ENCODE data around the gene CHRM2. TPM values are rescaled to one million over a fixed set of nuclear protein-coding genes. Genes with fewer than 3 reads are reported as not detected.

The CHRM2 gene
- total and polyA plus RNA-seq, 2 experiments from 2014 or later: 0.21 to 0.35 TPM

DNA sequence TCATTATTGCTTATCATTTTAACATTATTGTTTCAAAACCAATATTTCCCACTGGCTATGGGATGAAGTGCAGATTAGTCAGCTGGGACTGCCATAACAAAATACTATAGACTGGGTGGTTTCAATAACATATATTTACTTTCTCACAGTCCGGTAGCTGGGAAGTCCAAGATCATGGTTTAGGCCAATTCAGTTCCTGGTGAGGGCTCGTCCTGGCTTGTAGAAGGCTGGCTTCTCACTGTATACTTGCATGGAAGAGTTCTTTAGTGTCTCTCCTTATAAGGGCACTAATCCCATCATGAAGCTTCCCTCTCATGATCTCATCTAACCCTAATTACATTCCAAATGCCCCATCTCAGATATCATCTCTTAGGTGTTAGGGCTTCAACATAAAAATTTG lies 101.3 kb downstream of the CHRM2 start:
- Histone ChIP-seq H3K4me3 (no peak overlapping the region), H4K20me1 (replicated peaks; ENCODE audit: insufficient read depth) (no peaks in the 10 kb centered on the region), H3K27ac (ENCODE audit: low read depth) (no peak overlapping the region), H2AFZ (no peak overlapping the region), H3K4me2 (no peak overlapping the region), H3K4me1 (ENCODE audit: insufficient read depth) (no peaks in the 10 kb centered on the region), H3K36me3 (ENCODE audit: insufficient read depth) (no peaks in the 10 kb centered on the region), H3K27me3 (ENCODE audit: insufficient read depth) (no peaks in the 10 kb centered on the region), H3K9me2 (ENCODE audit: insufficient read depth) (no peaks in the 10 kb centered on the region), H3K79me2 (replicated peaks; ENCODE audit: insufficient read depth) (no peaks in the 10 kb centered on the region), H3F3A (replicated peaks; ENCODE audit: low read depth) (no peaks in the 10 kb centered on the region)
- Mint-ChIP-seq H3K4me1 (no peaks in the 10 kb centered on the region), H3K36me3 (ENCODE audit: low read depth) (no peaks in the 10 kb centered on the region; the same call in 2 of the 3 replicates), H3K4me3 (no peak overlapping the region), H3K27me3 (ENCODE audit: insufficient read depth, low read depth, poor library complexity) (peaks cover 2% of the 10 kb centered on the region), H3K27ac (no peak overlapping the region), H3K9me3 (peaks cover 2% of the 10 kb centered on the region; the same call in 1 of the 3 replicates)
- no peak for TF ChIP-seq CTCF (conservative IDR thresholded peaks at IDR 0.05; ENCODE audit: low read depth in 2 of 2)
- no peak for TF ChIP-seq EZH2phosphoT487 (IDR thresholded peaks at IDR 0.05; ENCODE audit: unreplicated experiment)
- TF ChIP-seq STAT1 (IDR thresholded peaks at IDR 0.05; ENCODE audit: unreplicated experiment): no peak
- TF ChIP-seq ZNF114 (CRISPR knock-in tag; IDR thresholded peaks at IDR 0.05): no peak
- TF ChIP-seq JUNB (IDR thresholded peaks at IDR 0.05; ENCODE audit: unreplicated experiment): no peak
- no peak for TF ChIP-seq CREB1 (CRISPR knock-in tag; IDR thresholded peaks at IDR 0.05; ENCODE audit: low read depth)
- TF ChIP-seq, protein P1, sequence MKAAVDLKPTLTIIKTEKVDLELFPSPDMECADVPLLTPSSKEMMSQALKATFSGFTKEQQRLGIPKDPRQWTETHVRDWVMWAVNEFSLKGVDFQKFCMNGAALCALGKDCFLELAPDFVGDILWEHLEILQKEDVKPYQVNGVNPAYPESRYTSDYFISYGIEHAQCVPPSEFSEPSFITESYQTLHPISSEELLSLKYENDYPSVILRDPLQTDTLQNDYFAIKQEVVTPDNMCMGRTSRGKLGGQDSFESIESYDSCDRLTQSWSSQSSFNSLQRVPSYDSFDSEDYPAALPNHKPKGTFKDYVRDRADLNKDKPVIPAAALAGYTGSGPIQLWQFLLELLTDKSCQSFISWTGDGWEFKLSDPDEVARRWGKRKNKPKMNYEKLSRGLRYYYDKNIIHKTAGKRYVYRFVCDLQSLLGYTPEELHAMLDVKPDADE (IDR thresholded peaks at IDR 0.05): no peak
- DNase-seq (ENCODE audit: low spot score): no peak
- no peak for ATAC-seq

DNA sequence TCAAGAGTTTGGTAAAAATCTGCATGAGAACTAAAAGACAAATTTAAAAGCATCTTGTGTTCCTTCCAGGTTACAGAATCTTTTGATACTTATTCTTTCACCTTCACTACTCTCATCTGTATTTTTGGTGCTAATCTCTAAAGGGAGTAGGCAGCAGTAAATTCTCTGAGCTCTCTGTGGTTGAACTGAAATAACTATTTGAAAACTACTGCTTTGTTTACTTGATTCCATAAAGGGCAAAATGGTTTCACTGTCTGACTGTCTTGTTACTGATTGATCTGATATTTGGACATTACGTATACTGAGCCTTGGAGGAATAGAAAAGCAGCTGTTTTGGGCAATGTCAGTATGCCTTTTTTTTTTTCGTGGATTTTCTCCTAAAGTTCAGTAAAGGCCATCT lies 103.3 kb downstream of the CHRM2 start:
- ATAC-seq (no peak), DNase-seq (ENCODE audit: low spot score) (no peak)
- Histone ChIP-seq H3K27ac (ENCODE audit: low read depth) (no peak overlapping the region), H3K79me2 (replicated peaks; ENCODE audit: insufficient read depth) (no peaks in the 10 kb centered on the region), H3K9me2 (ENCODE audit: insufficient read depth) (no peaks in the 10 kb centered on the region), H2AFZ (no peak overlapping the region), H3K4me1 (ENCODE audit: insufficient read depth) (no peaks in the 10 kb centered on the region), H3F3A (replicated peaks; ENCODE audit: low read depth) (no peaks in the 10 kb centered on the region), H4K20me1 (replicated peaks; ENCODE audit: insufficient read depth) (no peaks in the 10 kb centered on the region), H3K36me3 (ENCODE audit: insufficient read depth) (no peaks in the 10 kb centered on the region), H3K4me3 (no peak overlapping the region), H3K4me2 (no peak overlapping the region), H3K27me3 (ENCODE audit: insufficient read depth) (no peaks in the 10 kb centered on the region)
- H3K4me3 Mint-ChIP-seq: no peak overlapping the region
- peaks cover 2% of the 10 kb centered on the region; the same call in 1 of the 3 replicates for H3K9me3 Mint-ChIP-seq
- no peak overlapping the region for H3K27ac Mint-ChIP-seq
- no peaks in the 10 kb centered on the region for H3K4me1 Mint-ChIP-seq
- peaks cover 2% of the 10 kb centered on the region for H3K27me3 Mint-ChIP-seq (ENCODE audit: insufficient read depth, low read depth, poor library complexity)
- no peaks in the 10 kb centered on the region; the same call in 2 of the 3 replicates for H3K36me3 Mint-ChIP-seq (ENCODE audit: low read depth)
- no peak for TF ChIP-seq JUNB (IDR thresholded peaks at IDR 0.05; ENCODE audit: unreplicated experiment)
- TF ChIP-seq, protein P2, sequence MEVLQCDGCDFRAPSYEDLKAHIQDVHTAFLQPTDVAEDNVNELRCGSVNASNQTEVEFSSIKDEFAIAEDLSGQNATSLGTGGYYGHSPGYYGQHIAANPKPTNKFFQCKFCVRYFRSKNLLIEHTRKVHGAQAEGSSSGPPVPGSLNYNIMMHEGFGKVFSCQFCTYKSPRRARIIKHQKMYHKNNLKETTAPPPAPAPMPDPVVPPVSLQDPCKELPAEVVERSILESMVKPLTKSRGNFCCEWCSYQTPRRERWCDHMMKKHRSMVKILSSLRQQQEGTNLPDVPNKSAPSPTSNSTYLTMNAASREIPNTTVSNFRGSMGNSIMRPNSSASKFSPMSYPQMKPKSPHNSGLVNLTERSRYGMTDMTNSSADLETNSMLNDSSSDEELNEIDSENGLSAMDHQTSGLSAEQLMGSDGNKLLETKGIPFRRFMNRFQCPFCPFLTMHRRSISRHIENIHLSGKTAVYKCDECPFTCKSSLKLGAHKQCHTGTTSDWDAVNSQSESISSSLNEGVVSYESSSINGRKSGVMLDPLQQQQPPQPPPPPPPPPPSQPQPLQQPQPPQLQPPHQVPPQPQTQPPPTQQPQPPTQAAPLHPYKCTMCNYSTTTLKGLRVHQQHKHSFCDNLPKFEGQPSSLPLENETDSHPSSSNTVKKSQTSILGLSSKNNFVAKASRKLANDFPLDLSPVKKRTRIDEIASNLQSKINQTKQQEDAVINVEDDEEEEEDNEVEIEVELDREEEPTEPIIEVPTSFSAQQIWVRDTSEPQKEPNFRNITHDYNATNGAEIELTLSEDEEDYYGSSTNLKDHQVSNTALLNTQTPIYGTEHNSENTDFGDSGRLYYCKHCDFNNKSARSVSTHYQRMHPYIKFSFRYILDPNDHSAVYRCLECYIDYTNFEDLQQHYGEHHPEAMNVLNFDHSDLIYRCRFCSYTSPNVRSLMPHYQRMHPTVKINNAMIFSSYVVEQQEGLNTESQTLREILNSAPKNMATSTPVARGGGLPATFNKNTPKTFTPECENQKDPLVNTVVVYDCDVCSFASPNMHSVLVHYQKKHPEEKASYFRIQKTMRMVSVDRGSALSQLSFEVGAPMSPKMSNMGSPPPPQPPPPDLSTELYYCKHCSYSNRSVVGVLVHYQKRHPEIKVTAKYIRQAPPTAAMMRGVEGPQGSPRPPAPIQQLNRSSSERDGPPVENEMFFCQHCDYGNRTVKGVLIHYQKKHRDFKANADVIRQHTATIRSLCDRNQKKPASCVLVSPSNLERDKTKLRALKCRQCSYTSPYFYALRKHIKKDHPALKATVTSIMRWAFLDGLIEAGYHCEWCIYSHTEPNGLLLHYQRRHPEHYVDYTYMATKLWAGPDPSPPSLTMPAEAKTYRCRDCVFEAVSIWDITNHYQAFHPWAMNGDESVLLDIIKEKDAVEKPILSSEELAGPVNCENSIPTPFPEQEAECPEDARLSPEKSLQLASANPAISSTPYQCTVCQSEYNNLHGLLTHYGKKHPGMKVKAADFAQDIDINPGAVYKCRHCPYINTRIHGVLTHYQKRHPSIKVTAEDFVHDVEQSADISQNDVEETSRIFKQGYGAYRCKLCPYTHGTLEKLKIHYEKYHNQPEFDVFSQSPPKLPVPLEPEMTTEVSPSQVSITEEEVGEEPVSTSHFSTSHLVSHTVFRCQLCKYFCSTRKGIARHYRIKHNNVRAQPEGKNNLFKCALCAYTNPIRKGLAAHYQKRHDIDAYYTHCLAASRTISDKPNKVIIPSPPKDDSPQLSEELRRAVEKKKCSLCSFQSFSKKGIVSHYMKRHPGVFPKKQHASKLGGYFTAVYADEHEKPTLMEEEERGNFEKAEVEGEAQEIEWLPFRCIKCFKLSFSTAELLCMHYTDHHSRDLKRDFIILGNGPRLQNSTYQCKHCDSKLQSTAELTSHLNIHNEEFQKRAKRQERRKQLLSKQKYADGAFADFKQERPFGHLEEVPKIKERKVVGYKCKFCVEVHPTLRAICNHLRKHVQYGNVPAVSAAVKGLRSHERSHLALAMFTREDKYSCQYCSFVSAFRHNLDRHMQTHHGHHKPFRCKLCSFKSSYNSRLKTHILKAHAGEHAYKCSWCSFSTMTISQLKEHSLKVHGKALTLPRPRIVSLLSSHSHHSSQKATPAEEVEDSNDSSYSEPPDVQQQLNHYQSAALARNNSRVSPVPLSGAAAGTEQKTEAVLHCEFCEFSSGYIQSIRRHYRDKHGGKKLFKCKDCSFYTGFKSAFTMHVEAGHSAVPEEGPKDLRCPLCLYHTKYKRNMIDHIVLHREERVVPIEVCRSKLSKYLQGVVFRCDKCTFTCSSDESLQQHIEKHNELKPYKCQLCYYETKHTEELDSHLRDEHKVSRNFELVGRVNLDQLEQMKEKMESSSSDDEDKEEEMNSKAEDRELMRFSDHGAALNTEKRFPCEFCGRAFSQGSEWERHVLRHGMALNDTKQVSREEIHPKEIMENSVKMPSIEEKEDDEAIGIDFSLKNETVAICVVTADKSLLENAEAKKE (CRISPR knock-in tag; IDR thresholded peaks at IDR 0.05): no peak
- no peak for TF ChIP-seq REST (IDR thresholded peaks at IDR 0.05; ENCODE audit: unreplicated experiment)
- TF ChIP-seq EZH2 (IDR thresholded peaks at IDR 0.05; ENCODE audit: low read depth, unreplicated experiment): no peak
